ENCODE results near the gene TMEM87B. TPM values are rescaled to one million over a fixed set of nuclear protein-coding genes. Genes with fewer than 3 reads are reported as not detected.
A peak's percentile ranks its signal among the peaks of the same experiment; 100 is the strongest.

Gene TMEM87B
- total and polyA plus RNA-seq, 2 of the 4 experiments (the other 2 are of a cell fraction): 6.3 to 12.5 TPM

DNA sequence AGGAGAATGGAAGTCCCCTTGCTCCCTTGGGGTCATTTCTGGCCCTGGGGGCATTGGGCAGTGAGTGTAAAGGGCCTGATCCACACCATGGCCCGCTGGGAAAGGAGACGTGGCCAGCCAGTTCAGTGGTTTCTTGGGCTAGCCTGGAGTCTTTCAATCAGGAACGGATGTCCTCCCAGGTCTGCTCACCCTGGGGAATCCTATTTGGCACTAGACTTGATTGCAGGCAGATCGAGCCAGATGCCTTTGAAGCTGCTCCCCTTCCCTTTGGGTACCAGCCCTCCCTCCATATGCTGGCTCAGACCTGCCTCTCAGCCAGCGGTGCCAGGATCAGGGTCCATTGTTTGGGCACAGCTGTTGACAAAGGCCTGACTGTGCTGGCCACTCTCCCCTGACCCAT, 94.1 kb downstream of the TMEM87B start:
- Histone ChIP-seq H3K27ac (ENCODE audit: insufficient read depth, low read length) (no peak overlapping the region), H2AK9ac (replicated peaks; ENCODE audit: low read depth, low read length, poor library complexity) (no peak overlapping the region), H4K20me1 (ENCODE audit: insufficient read depth, low read length) (no peaks in the 10 kb centered on the region), H2BK20ac (ENCODE audit: low read depth, low read length) (peak overlapping the region; percentile 18; the same call in 1 of the 2 replicates), H2BK5ac (ENCODE audit: low read depth, low read length, poor library complexity, severe bottlenecking) (peak overlapping the region; percentile 1), H3K4me1 (ENCODE audit: control insufficient read depth, insufficient read depth, low read length) (peaks cover 10% of the 10 kb centered on the region), H3K9me1 (ENCODE audit: insufficient read depth, low read length) (peaks cover 5% of the 10 kb centered on the region), H3K79me1 (ENCODE audit: low read depth in 1 of 2, low read length in 2 of 2) (0 out of 4 replicates have a peak, but pooled peaks cover 0 to 11% of the 10 kb centered on the region in 2 experiments), H3K4me2 (ENCODE audit: low read depth, low read length) (no peak overlapping the region), H4K5ac (ENCODE audit: low read depth, low read length) (no peak overlapping the region), H4K91ac (ENCODE audit: insufficient read depth, low read depth, low read length) (peak overlapping the region; percentile 86; the same call in 1 of the 2 replicates), H2BK120ac (ENCODE audit: low read depth, low read length) (peak overlapping the region; percentile 41; the same call in 1 of the 2 replicates), H3K4ac (ENCODE audit: low read depth, low read length) (peak overlapping the region; percentile 40), H3K4me3 (ENCODE audit: insufficient read depth, low read depth, low read length) (no peak overlapping the region), H3K14ac (replicated peaks; ENCODE audit: low read depth, low read length) (0 out of 2 replicates have a peak overlapping the region, but pooled peaks have one; percentile 29), H4K8ac (ENCODE audit: low read depth in 2 of 2, low read length in 2 of 2) (peak overlapping the region in 1 of 2 experiments; percentile 6; a peak in 1 of 4 replicates), H2AFZ (replicated peaks; ENCODE audit: low read length, poor library complexity) (peak overlapping the region; percentile 26), H3K9ac (ENCODE audit: low read depth, low read length) (no peak overlapping the region), H2BK15ac (ENCODE audit: low read depth, low read length) (no peak overlapping the region), H3K56ac (ENCODE audit: extremely low read depth, insufficient read depth, low read length) (no peak overlapping the region), H2AK5ac (ENCODE audit: low read depth, low read length) (peak overlapping the region; percentile 7; the same call in 1 of the 2 replicates), H3K18ac (ENCODE audit: low read depth, low read length) (no peak overlapping the region), H3K36me3 (ENCODE audit: control insufficient read depth, insufficient read depth, low read length) (no peaks in the 10 kb centered on the region), H3K9me3 (ENCODE audit: control insufficient read depth, insufficient read depth, low read length) (no peaks in the 10 kb centered on the region), H3K27me3 (ENCODE audit: control insufficient read depth, insufficient read depth, low read length) (no peaks in the 10 kb centered on the region), H3K23ac (ENCODE audit: low read depth, low read length) (no peak overlapping the region)
- TF ChIP-seq, protein P1, sequence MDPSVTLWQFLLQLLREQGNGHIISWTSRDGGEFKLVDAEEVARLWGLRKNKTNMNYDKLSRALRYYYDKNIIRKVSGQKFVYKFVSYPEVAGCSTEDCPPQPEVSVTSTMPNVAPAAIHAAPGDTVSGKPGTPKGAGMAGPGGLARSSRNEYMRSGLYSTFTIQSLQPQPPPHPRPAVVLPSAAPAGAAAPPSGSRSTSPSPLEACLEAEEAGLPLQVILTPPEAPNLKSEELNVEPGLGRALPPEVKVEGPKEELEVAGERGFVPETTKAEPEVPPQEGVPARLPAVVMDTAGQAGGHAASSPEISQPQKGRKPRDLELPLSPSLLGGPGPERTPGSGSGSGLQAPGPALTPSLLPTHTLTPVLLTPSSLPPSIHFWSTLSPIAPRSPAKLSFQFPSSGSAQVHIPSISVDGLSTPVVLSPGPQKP (IDR thresholded peaks at IDR 0.05; ENCODE audit: borderline replicate concordance, low read depth, low read length): no peak
- TF ChIP-seq RAD21 (IDR thresholded peaks at IDR 0.05; ENCODE audit: low read length) (no peak), SMC3 (IDR thresholded peaks at IDR 0.05; ENCODE audit: low read depth, low read length) (no peak), MAFK (IDR thresholded peaks at IDR 0.05; ENCODE audit: low read depth, low read length) (no peak), RCOR1 (IDR thresholded peaks at IDR 0.05; ENCODE audit: insufficient replicate concordance, low read length) (no peak), MXI1 (IDR thresholded peaks at IDR 0.05; ENCODE audit: borderline replicate concordance, low read depth, low read length) (no peak), NFE2L2 (IDR thresholded peaks at IDR 0.05; ENCODE audit: low read depth, low read length) (no peak), CHD1 (IDR thresholded peaks at IDR 0.05; ENCODE audit: low read depth, low read length) (no peak), POLR2A (IDR thresholded peaks at IDR 0.05; ENCODE audit: low read depth, low read length) (no peak), MAZ (IDR thresholded peaks at IDR 0.05; ENCODE audit: borderline replicate concordance, low read depth, low read length) (no peak), FOS (IDR thresholded peaks at IDR 0.05; ENCODE audit: low read depth, low read length) (no peak), RFX5 (IDR thresholded peaks at IDR 0.05; ENCODE audit: low read depth, low read length) (no peak)
- TF ChIP-seq, protein P2, sequence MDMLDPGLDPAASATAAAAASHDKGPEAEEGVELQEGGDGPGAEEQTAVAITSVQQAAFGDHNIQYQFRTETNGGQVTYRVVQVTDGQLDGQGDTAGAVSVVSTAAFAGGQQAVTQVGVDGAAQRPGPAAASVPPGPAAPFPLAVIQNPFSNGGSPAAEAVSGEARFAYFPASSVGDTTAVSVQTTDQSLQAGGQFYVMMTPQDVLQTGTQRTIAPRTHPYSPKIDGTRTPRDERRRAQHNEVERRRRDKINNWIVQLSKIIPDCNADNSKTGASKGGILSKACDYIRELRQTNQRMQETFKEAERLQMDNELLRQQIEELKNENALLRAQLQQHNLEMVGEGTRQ (IDR thresholded peaks at IDR 0.05; ENCODE audit: low read depth, low read length): no peak
- TF ChIP-seq, protein P3, sequence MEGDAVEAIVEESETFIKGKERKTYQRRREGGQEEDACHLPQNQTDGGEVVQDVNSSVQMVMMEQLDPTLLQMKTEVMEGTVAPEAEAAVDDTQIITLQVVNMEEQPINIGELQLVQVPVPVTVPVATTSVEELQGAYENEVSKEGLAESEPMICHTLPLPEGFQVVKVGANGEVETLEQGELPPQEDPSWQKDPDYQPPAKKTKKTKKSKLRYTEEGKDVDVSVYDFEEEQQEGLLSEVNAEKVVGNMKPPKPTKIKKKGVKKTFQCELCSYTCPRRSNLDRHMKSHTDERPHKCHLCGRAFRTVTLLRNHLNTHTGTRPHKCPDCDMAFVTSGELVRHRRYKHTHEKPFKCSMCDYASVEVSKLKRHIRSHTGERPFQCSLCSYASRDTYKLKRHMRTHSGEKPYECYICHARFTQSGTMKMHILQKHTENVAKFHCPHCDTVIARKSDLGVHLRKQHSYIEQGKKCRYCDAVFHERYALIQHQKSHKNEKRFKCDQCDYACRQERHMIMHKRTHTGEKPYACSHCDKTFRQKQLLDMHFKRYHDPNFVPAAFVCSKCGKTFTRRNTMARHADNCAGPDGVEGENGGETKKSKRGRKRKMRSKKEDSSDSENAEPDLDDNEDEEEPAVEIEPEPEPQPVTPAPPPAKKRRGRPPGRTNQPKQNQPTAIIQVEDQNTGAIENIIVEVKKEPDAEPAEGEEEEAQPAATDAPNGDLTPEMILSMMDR (conservative IDR thresholded peaks at IDR 0.05; ENCODE audit: low read depth, low read length): no peak
- intact Hi-C loops (cut with micrococcal nuclease) (no loop called here), in situ Hi-C loops (cut with MboI; ENCODE audit: low sequenced_read_pairs) (no loop called here), dilution Hi-C loops (cut with HindIII; ENCODE audit: low sequenced_read_pairs, unreplicated experiment) (no loop called here)
- ATAC-seq (ENCODE audit: low read depth) (no peak), DNase-seq (no peak)
- ChIA-PET POLR2A (ENCODE audit: unreplicated experiment) (no interaction called here), CTCF (no interaction called here)
- 100% methylated on average over 2 of the region's 5 CpGs; no CpG with 5 or more reads in 1 of the 2 experiments for WGBS, 2 experiments (ENCODE audit: extremely low coverage in 2 of 2, insufficient read length in 1 of 2)
- no TSS peak for BruUV-seq (replicated peaks)

Data from IMR-90 (cell line).